OCI-LY7 (cell line): ENCODE measurements around the gene SNX2. TPM values are rescaled to one million over a fixed set of nuclear protein-coding genes. Genes with fewer than 3 reads are reported as not detected.

Experiments
- BruUV-seq: library from RNA; stranded (reverse); fragments of 400-500 nt; replicated peaks from 2 replicates; lab custom pipeline; 2021; lab: Mats Ljungman, UMichigan
- CTCF ChIA-PET: fragments of 300-600 bp; sonication (Branson Sonifier 250); formaldehyde crosslinking; loops from one replicate; lab custom pipeline; 2022; ENCODE audit warnings: antibody characterized with exemption; ENCODE audit not compliant: unreplicated experiment; lab: Charles Lee
- POLR2A ChIA-PET: fragments of 300-600 bp; sonication (Branson Sonifier 250); formaldehyde crosslinking; loops from one replicate; lab custom pipeline; 2022; ENCODE audit warnings: antibody characterized with exemption; lab: Charles Lee
- DNase-seq: peaks from one replicate; pipeline ENCODE4 v3.0.0-alpha.2; 2015; ENCODE audit warnings: low spot score
- H2AFZ ChIP-seq: fragments of 200-600 bp; sonication (generic), shearing (Covaris generic); 2 replicates; pipeline ENCODE4 v1.6.1; 2014; ENCODE audit warnings: mild to moderate bottlenecking, antibody characterized with exemption, low read length, moderate library complexity
- H3K27ac ChIP-seq: fragments of 200-600 bp; sonication (generic); 2 replicates; pipeline ENCODE4 v1.5.1; 2014; ENCODE audit warnings: mixed run types, low read depth, mild to moderate bottlenecking, moderate library complexity, low read length, inconsistent platforms; ENCODE audit not compliant: poor library complexity, severe bottlenecking
- H3K36me3 ChIP-seq: fragments of 200-600 bp; sonication (generic); 2 replicates; pipeline ENCODE4 v1.6.1; 2014; ENCODE audit warnings: mild to moderate bottlenecking, antibody characterized with exemption, low read length, moderate library complexity, mixed read lengths; ENCODE audit not compliant: insufficient read depth
- H3K4me1 ChIP-seq: fragments of 200-600 bp; sonication (generic); 2 replicates; pipeline ENCODE4 v1.5.1; 2014; ENCODE audit warnings: mild to moderate bottlenecking, low read length; ENCODE audit not compliant: insufficient read depth, poor library complexity, severe bottlenecking
- H3K4me2 ChIP-seq: fragments of 200-600 bp; sonication (generic); 2 replicates; pipeline ENCODE4 v1.6.1; 2014; ENCODE audit warnings: mild to moderate bottlenecking, low read length
- H3K4me3 ChIP-seq: fragments of 200-600 bp; sonication (generic); 2 replicates; pipeline ENCODE4 v1.5.1; 2014; ENCODE audit warnings: mild to moderate bottlenecking, low read depth, low read length; ENCODE audit not compliant: poor library complexity, severe bottlenecking
- H3K79me2 ChIP-seq: fragments of 200-600 bp; sonication (generic); 2 replicates; pipeline ENCODE4 v1.6.1; 2016; ENCODE audit warnings: low read depth, mild to moderate bottlenecking, low read length, moderate library complexity, mixed read lengths; ENCODE audit not compliant: insufficient read depth
- H3K9me2 ChIP-seq: fragments of 200-600 bp; sonication (generic); 2 replicates; pipeline ENCODE4 v1.6.1; 2016; ENCODE audit warnings: mild to moderate bottlenecking, low read length, mixed read lengths; ENCODE audit not compliant: insufficient read depth
- H3K9me3 ChIP-seq: fragments of 200-600 bp; sonication (generic); 2 replicates; pipeline ENCODE4 v1.6.1; 2014; ENCODE audit warnings: mild to moderate bottlenecking, mixed run types, low read length, mixed read lengths
- H4K20me1 ChIP-seq: fragments of 200-600 bp; sonication (generic); 2 replicates; pipeline ENCODE4 v1.6.1; 2014; ENCODE audit warnings: mild to moderate bottlenecking, antibody characterized with exemption, low read length, moderate library complexity, mixed read lengths; ENCODE audit not compliant: insufficient read depth
- CTCF ChIP-seq: fragments of 200-600 bp; sonication (generic); conservative IDR thresholded peaks from 2 replicates; pipeline ENCODE4 v1.5.1; 2014; ENCODE audit warnings: mild to moderate bottlenecking, antibody characterized with exemption, low read length, moderate library complexity, mixed read lengths
- EZH2phosphoT487 ChIP-seq: fragments of 200-600 bp; sonication (generic); IDR thresholded peaks from 2 replicates; pipeline ENCODE4 v1.6.1; 2018; ENCODE audit warnings: low read depth, borderline replicate concordance, mild to moderate bottlenecking, mixed run types, antibody characterized with exemption, low read length, moderate library complexity, mixed read lengths
- intact Hi-C: fragments of 100-400 bp; cut with micrococcal nuclease; formaldehyde crosslinking; loops from one replicate; pipeline ENCODE4 v1.10.0; 2022; ENCODE audit not compliant: unreplicated experiment
- total RNA-seq, 2 experiments: library from RNA; depleted of rRNA in 1 of 2; stranded (reverse); fragments of >200 nt in 1 of 2; shearing (Covaris generic) in 1 of 2; gene quantifications; 2 replicates each; pipeline ENCODE4 v1.2.3, GENCODE V29; 2014 to 2022

Gene SNX2
- total RNA-seq, 2 experiments from 2014 or later, result 47.1 to 78.3 TPM

- Histone ChIP-seq H3K4me3 (no peak overlapping the region), H3K4me2 (no peak overlapping the region), H3K9me2 (no peaks in the 10 kb centered on the region), H3K27ac (no peak overlapping the region), H3K9me3 (no peaks in the 10 kb centered on the region), H3K36me3 (no peaks in the 10 kb centered on the region), H2AFZ (no peak overlapping the region), H4K20me1 (no peaks in the 10 kb centered on the region), H3K79me2 (no peaks in the 10 kb centered on the region), H3K4me1 (no peaks in the 10 kb centered on the region)
- BruUV-seq, result no TSS peak
- no peak for DNase-seq
- intact Hi-C loops, result no loop called here
- ChIA-PET CTCF (no interaction called here), POLR2A (no interaction called here)
- TF ChIP-seq CTCF (no peak), EZH2phosphoT487 (no peak)
Observed at GRCh38 chr5:122836947-122837346, 62.1 kb downstream of the SNX2 start.

DNA sequence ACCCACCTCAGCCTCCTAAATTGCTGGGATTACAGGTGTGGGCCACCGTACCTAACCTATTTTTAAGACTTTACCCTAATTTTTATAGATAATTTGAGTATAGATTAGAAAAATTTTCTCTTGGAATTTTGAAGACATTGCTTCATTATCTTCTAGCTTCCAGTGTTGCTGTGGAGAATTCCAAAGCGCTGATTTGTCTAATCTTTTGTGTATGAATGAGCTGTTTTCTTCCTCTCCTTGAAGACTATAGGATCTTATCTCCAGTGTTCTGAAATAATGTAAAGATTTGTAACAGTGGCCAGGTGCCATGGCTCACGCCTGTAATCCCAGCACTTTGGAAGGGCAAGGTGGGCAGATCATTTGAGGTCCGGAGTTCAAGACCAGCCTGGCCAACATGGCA lies 64.9 kb downstream of the SNX2 start:
- no TSS peak for BruUV-seq
- no peak overlapping the region for H3K4me3 ChIP-seq
- no peak overlapping the region for H3K27ac ChIP-seq
- intact Hi-C loops, result loop anchor here (10.0 kb wide), 1 partner anchor 135 kb away; no protein-coding TSS in a partner anchor
- CTCF ChIA-PET, result no interaction called here
- no peaks in the 10 kb centered on the region for H3K9me2 ChIP-seq
- POLR2A ChIA-PET, result interaction anchor here (1.1 kb wide), 1 partner anchor 38 kb away, joined by 3 read pairs; no protein-coding TSS in a partner anchor
- H3K79me2 ChIP-seq, result no peaks in the 10 kb centered on the region
- TF ChIP-seq EZH2phosphoT487 (no peak), CTCF (no peak)
- H3K36me3 ChIP-seq, result no peaks in the 10 kb centered on the region
- no peak for DNase-seq
- no peak overlapping the region for H3K4me2 ChIP-seq
- no peaks in the 10 kb centered on the region for H3K9me3 ChIP-seq
- no peaks in the 10 kb centered on the region for H4K20me1 ChIP-seq
- no peak overlapping the region for H2AFZ ChIP-seq
- H3K4me1 ChIP-seq, result peaks cover 10% of the 10 kb centered on the region

- ChIA-PET CTCF (no interaction called here), POLR2A (no interaction called here)
- BruUV-seq, result no TSS peak
- intact Hi-C loops, result loop anchor here (10.0 kb wide), 1 partner anchor 137 kb away; no protein-coding TSS in a partner anchor
- Histone ChIP-seq H3K9me3 (no peaks in the 10 kb centered on the region), H2AFZ (no peak overlapping the region), H3K4me1 (peaks cover 25% of the 10 kb centered on the region), H3K79me2 (no peaks in the 10 kb centered on the region), H4K20me1 (no peaks in the 10 kb centered on the region), H3K36me3 (no peaks in the 10 kb centered on the region), H3K4me3 (no peak overlapping the region), H3K27ac (no peak overlapping the region), H3K4me2 (no peak overlapping the region), H3K9me2 (no peaks in the 10 kb centered on the region)
- TF ChIP-seq CTCF, result no peak
- no peak for TF ChIP-seq EZH2phosphoT487
- no peak for DNase-seq
Observed at GRCh38 chr5:122842016-122842580, 67.2 kb downstream of the SNX2 start.
